HCT116 (cell line): ENCODE data around the gene LRBA. TPM values are rescaled to one million over a fixed set of nuclear protein-coding genes. Genes with fewer than 3 reads are reported as not detected.

ENCODE experiments used
- ATAC-seq: fragments of 200-7000 bp; cut with Tn5 transposase; 2 replicates; pipeline ENCODE4 v1.9.1; 2020; ENCODE audit warnings: mild to moderate bottlenecking, moderate library complexity
- BruUV-seq: library from RNA; stranded (reverse); fragments of 400-500 nt; replicated peaks from 2 replicates; lab custom pipeline; 2021; lab: Mats Ljungman, UMichigan
- CTCF ChIA-PET: fragments of 300-600 bp; sonication (Branson Sonifier 250); formaldehyde crosslinking; loops from one replicate; lab custom pipeline; 2021; ENCODE audit warnings: antibody characterized with exemption; lab: Charles Lee
- POLR2A ChIA-PET: fragments of 300-600, 350-600 bp; sonication (Branson Sonifier 250); formaldehyde crosslinking; loops from one replicate; lab custom pipeline; 2021; ENCODE audit warnings: antibody characterized with exemption; lab: Charles Lee
- RAD21 ChIA-PET, 2 experiments: fragments of 300-600 bp; sonication (Branson Sonifier 250); formaldehyde crosslinking; loops; one replicate each; lab custom pipeline; 2023; ENCODE audit warnings: low total read pairs in 2 of 2; ENCODE audit not compliant: uncharacterized antibody in 2 of 2, unreplicated experiment in 2 of 2, low non-redundant PET in 1 of 2; lab: Charles Lee
- DNase-seq: peaks from one replicate; pipeline ENCODE4 v3.0.0-alpha.2; 2010; ENCODE audit warnings: low read depth, low spot score
- H2AFZ ChIP-seq: fragments of 200-600 bp; shearing (Covaris generic), sonication (generic); 2 replicates; pipeline ENCODE4 v1.6.1; 2017; ENCODE audit warnings: low read depth, mixed run types, mixed read lengths, antibody characterized with exemption, low read length; ENCODE audit not compliant: poor library complexity, severe bottlenecking
- H3K27ac ChIP-seq: 2 replicates; pipeline ENCODE4 v1.5.1; 2012; ENCODE audit warnings: low read depth, low read length
- H3K27me3 ChIP-seq: fragments of 200-600 bp; sonication (generic); 2 replicates; pipeline ENCODE4 v1.6.1; 2016; ENCODE audit warnings: mixed run types, low read length, mixed read lengths; ENCODE audit not compliant: insufficient read depth
- H3K36me3 ChIP-seq, 2 experiments: fragments of 200-500 bp in 1 of 2; fragments of 200-600 bp in 1 of 2; sonication (Bioruptor generic) in 1 of 2; sonication (generic) in 1 of 2; 2 replicates each; pipeline versions ENCODE4 v1.5.1 to v1.6.1; 2014 to 2016; ENCODE audit warnings: low read length in 2 of 2, inconsistent platforms in 1 of 2, mixed read lengths in 1 of 2, mixed run types in 1 of 2; ENCODE audit not compliant: insufficient read depth in 2 of 2, control insufficient read depth in 1 of 2
- H3K4me1 ChIP-seq, 2 experiments: fragments of 200-600 bp in 1 of 2; sonication (generic) in 1 of 2; 2 replicates each; pipeline versions ENCODE4 v1.5.1 to v1.6.1; 2012 to 2017; ENCODE audit warnings: low read length in 2 of 2, inconsistent platforms in 1 of 2, mild to moderate bottlenecking in 1 of 2, mixed read lengths in 1 of 2, mixed run types in 1 of 2, moderate library complexity in 1 of 2; ENCODE audit not compliant: insufficient read depth in 2 of 2, control insufficient read depth in 1 of 2
- H3K4me2 ChIP-seq: fragments of 200-600 bp; sonication (generic); 2 replicates; pipeline ENCODE4 v1.6.1; 2017; ENCODE audit warnings: mixed run types, low read length, mixed read lengths
- H3K4me3 ChIP-seq, 2 experiments: fragments of 200-600 bp in 1 of 2; sonication (generic) in 1 of 2; replicated peaks in 1 of 2; 2 replicates each; pipeline ENCODE4 v1.5.1; 2011 to 2016; ENCODE audit warnings: low read length in 2 of 2, control low read depth in 1 of 2, low read depth in 1 of 2, mild to moderate bottlenecking in 1 of 2, mixed read lengths in 1 of 2, mixed run types in 1 of 2
- H3K79me2 ChIP-seq: fragments of 200-600 bp; sonication (generic); 2 replicates; pipeline ENCODE4 v1.6.1; 2017; ENCODE audit warnings: mild to moderate bottlenecking, mixed run types, low read length, moderate library complexity, mixed read lengths; ENCODE audit not compliant: insufficient read depth
- H3K9ac ChIP-seq: fragments of 200-600 bp; sonication (generic); 2 replicates; pipeline ENCODE4 v1.6.1; 2016; ENCODE audit warnings: low read length, mixed read lengths
- H3K9me2 ChIP-seq: fragments of 200-600 bp; sonication (generic), shearing (Covaris generic); 2 replicates; pipeline ENCODE4 v1.6.1; 2017; ENCODE audit warnings: mixed run types, mild to moderate bottlenecking, moderate library complexity; ENCODE audit not compliant: insufficient read depth
- H3K9me3 ChIP-seq, 2 experiments: fragments of 200-500 bp in 1 of 2; fragments of 200-600 bp in 1 of 2; sonication (Bioruptor generic) in 1 of 2; sonication (generic) in 1 of 2; 2 replicates each; pipeline ENCODE4 v1.6.1; 2014 to 2017; ENCODE audit warnings: low read length in 2 of 2, mixed read lengths in 2 of 2, inconsistent platforms in 1 of 2, low read depth in 1 of 2, mild to moderate bottlenecking in 1 of 2, mixed run types in 1 of 2, moderate library complexity in 1 of 2; ENCODE audit not compliant: control insufficient read depth in 1 of 2, insufficient read depth in 1 of 2
- H4K20me1 ChIP-seq: fragments of 200-600 bp; sonication (generic), shearing (Covaris generic); 2 replicates; pipeline ENCODE4 v1.6.1; 2017; ENCODE audit warnings: mixed run types, mild to moderate bottlenecking, moderate library complexity; ENCODE audit not compliant: insufficient read depth
- CBX3 ChIP-seq: IDR thresholded peaks from 2 replicates; pipeline ENCODE4 v1.6.1; 2012; ENCODE audit warnings: low read depth
- CEBPB ChIP-seq: IDR thresholded peaks from 2 replicates; pipeline ENCODE4 v1.6.1; 2012; ENCODE audit warnings: low read depth
- EGR1 ChIP-seq: IDR thresholded peaks from 2 replicates; pipeline ENCODE4 v1.6.1; 2012; ENCODE audit warnings: low read depth
- ELF1 ChIP-seq: IDR thresholded peaks from 2 replicates; pipeline ENCODE4 v1.6.1; 2012; ENCODE audit warnings: low read depth, borderline replicate concordance
- EZH2 ChIP-seq: fragments of 200-600 bp; sonication (generic); IDR thresholded peaks from 2 replicates; pipeline ENCODE4 v1.6.1; 2017; ENCODE audit warnings: antibody characterized with exemption, mixed run types
- EZH2phosphoT487 ChIP-seq: fragments of 200-600 bp; IDR thresholded peaks from 2 replicates; pipeline ENCODE4 v1.6.1; 2018; ENCODE audit warnings: antibody characterized with exemption, borderline replicate concordance
- FOSL1 ChIP-seq: IDR thresholded peaks from 2 replicates; pipeline ENCODE4 v1.6.1; 2012; ENCODE audit warnings: low read depth
- POLR2AphosphoS5 ChIP-seq: IDR thresholded peaks from 2 replicates; pipeline ENCODE4 v1.6.1; 2011; ENCODE audit warnings: mild to moderate bottlenecking, low read depth, low read length, moderate library complexity
- RAD21 ChIP-seq: IDR thresholded peaks from 2 replicates; pipeline ENCODE4 v1.6.1; 2012; ENCODE audit warnings: low read depth, mild to moderate bottlenecking
- SIN3A ChIP-seq: IDR thresholded peaks from 2 replicates; pipeline ENCODE4 v1.6.1; 2012; ENCODE audit warnings: low read depth
- SP1 ChIP-seq: IDR thresholded peaks from 2 replicates; pipeline ENCODE4 v1.6.1; 2012; ENCODE audit warnings: low read depth
- SRF ChIP-seq: IDR thresholded peaks from 2 replicates; pipeline ENCODE4 v1.6.1; 2012; ENCODE audit warnings: low read depth
- TCF7L2 ChIP-seq: IDR thresholded peaks from 2 replicates; pipeline ENCODE4 v1.7.0; 2011; ENCODE audit warnings: borderline replicate concordance, inconsistent platforms; ENCODE audit not compliant: insufficient read depth, insufficient read length; ENCODE audit errors: extremely low read depth
- intact Hi-C: fragments of 100-400 bp; cut with micrococcal nuclease; formaldehyde crosslinking; loops from 2 replicates; pipeline ENCODE4 v1.10.0; 2022
- total RNA-seq: library from RNA; stranded (reverse); gene quantifications from one replicate; pipeline ENCODE4 v1.2.1, GENCODE V29; 2021; ENCODE audit not compliant: unreplicated experiment
- TF ChIP-seq, protein P1 (sequence below): IDR thresholded peaks from 2 replicates; pipeline ENCODE4 v1.6.1; 2012
- TF ChIP-seq, protein P2 (sequence below), 3 experiments: fragments of 200-600 bp in 1 of 3; sonication (generic) in 1 of 3; IDR thresholded peaks in 2 of 3; conservative IDR thresholded peaks in 1 of 3; 2 replicates each; pipeline ENCODE4 v1.5.1; 2012 to 2017; ENCODE audit warnings: low read depth in 2 of 3, low read length in 2 of 3, antibody characterized with exemption in 1 of 3, borderline replicate concordance in 1 of 3, control low read depth in 1 of 3, mild to moderate bottlenecking in 1 of 3, mixed read lengths in 1 of 3, mixed run types in 1 of 3, moderate library complexity in 1 of 3; ENCODE audit not compliant: insufficient read depth in 1 of 3

Gene LRBA
- total RNA-seq, 1 experiment from 2014 or later, result 79.8 TPM

DNA sequence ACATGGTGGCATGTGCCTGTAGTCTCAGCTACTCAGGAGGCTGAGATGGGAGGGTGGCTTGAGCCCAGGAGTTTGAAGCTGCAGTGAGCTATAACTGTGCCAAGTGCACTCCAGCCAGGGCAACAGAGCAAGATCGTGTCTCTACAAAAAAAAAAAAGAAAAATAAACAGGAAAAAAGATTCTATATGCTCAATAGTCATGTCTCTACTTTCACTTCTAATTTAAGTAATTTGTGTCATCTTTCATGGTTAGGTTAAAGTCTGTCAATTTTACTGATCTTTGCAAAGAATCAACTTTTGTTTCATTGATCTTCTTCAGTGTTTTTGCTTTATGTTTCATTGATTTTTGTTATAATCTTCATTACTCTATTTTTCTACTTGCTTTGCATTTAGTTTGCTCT, 539.3 kb downstream of the LRBA start:
- no peak overlapping the region for H3K4me2 ChIP-seq
- no peaks in the 10 kb centered on the region for H4K20me1 ChIP-seq
- ChIA-PET CTCF (no interaction called here), RAD21 (no interaction called here), POLR2A (no interaction called here)
- no peak overlapping the region for H2AFZ ChIP-seq
- no peaks in the 10 kb centered on the region for H3K4me1 ChIP-seq
- DNase-seq, result no peak
- no peak overlapping the region for H3K9ac ChIP-seq
- H3K79me2 ChIP-seq, result no peaks in the 10 kb centered on the region
- no peak for ATAC-seq
- no peaks in the 10 kb centered on the region for H3K27me3 ChIP-seq
- no peaks in the 10 kb centered on the region for H3K9me3 ChIP-seq
- H3K27ac ChIP-seq, result no peak overlapping the region
- H3K4me3 ChIP-seq, result no peak overlapping the region
- H3K36me3 ChIP-seq, result no peaks in the 10 kb centered on the region
- BruUV-seq, result no TSS peak
- H3K9me2 ChIP-seq, result no peaks in the 10 kb centered on the region
- no peak for TF ChIP-seq SRF
- TF ChIP-seq TCF7L2, result no peak
- no peak for TF ChIP-seq FOSL1
- TF ChIP-seq, protein P1, sequence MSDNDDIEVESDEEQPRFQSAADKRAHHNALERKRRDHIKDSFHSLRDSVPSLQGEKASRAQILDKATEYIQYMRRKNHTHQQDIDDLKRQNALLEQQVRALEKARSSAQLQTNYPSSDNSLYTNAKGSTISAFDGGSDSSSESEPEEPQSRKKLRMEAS, result no peak
- TF ChIP-seq POLR2AphosphoS5, result no peak
- no peak for TF ChIP-seq CBX3
- no peak for TF ChIP-seq EZH2
- TF ChIP-seq, protein P2, sequence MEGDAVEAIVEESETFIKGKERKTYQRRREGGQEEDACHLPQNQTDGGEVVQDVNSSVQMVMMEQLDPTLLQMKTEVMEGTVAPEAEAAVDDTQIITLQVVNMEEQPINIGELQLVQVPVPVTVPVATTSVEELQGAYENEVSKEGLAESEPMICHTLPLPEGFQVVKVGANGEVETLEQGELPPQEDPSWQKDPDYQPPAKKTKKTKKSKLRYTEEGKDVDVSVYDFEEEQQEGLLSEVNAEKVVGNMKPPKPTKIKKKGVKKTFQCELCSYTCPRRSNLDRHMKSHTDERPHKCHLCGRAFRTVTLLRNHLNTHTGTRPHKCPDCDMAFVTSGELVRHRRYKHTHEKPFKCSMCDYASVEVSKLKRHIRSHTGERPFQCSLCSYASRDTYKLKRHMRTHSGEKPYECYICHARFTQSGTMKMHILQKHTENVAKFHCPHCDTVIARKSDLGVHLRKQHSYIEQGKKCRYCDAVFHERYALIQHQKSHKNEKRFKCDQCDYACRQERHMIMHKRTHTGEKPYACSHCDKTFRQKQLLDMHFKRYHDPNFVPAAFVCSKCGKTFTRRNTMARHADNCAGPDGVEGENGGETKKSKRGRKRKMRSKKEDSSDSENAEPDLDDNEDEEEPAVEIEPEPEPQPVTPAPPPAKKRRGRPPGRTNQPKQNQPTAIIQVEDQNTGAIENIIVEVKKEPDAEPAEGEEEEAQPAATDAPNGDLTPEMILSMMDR (IDR thresholded peaks at IDR 0.05 in 2 of 3, conservative IDR thresholded peaks at IDR 0.05 in 1 of 3; ENCODE audit: borderline replicate concordance in 1 of 3, insufficient read depth in 1 of 3, low read depth in 2 of 3, low read length in 2 of 3), result no peak
- TF ChIP-seq EZH2phosphoT487, result no peak
- no peak for TF ChIP-seq ELF1
- no peak for TF ChIP-seq CEBPB
- no peak for TF ChIP-seq SP1
- TF ChIP-seq SIN3A, result no peak
- no peak for TF ChIP-seq EGR1
- no peak for TF ChIP-seq RAD21
- intact Hi-C loops, result no loop called here
